CD4-positive, alpha-beta T cell (primary cell): ENCODE measurements around the gene ANKRD13A. TPM values are rescaled to one million over a fixed set of nuclear protein-coding genes. Genes with fewer than 3 reads are reported as not detected.

Experiments
- ATAC-seq: fragments of 200-7000 bp; cut with Tn5 transposase; one replicate; pipeline ENCODE4 v1.10.0; 2022; ENCODE audit warnings: mild to moderate bottlenecking; ENCODE audit not compliant: poor library complexity
- CTCF ChIA-PET: fragments of 350-600 bp; sonication (Branson Sonifier 250); formaldehyde crosslinking; loops from one replicate; lab custom pipeline; 2021; ENCODE audit warnings: antibody characterized with exemption, inconsistent platforms; lab: Charles Lee
- POLR2A ChIA-PET: fragments of 350-600 bp; sonication (Branson Sonifier 250); formaldehyde crosslinking; loops from one replicate; lab custom pipeline; 2021; ENCODE audit warnings: antibody characterized with exemption, inconsistent platforms; lab: Charles Lee
- DNase-seq, 14 experiments: peaks; one replicate each; pipeline ENCODE4 v3.0.0-alpha.2; 2013 to 2020; ENCODE audit warnings: mixed read lengths in 2 of 14
- H3K27ac ChIP-seq, 2 donors: one replicate each; pipeline versions ENCODE4 v1.5.1 to v1.7.0; 2013; ENCODE audit warnings: low read length in 2 of 2, low read depth in 1 of 2, mild to moderate bottlenecking in 1 of 2
- H3K27me3 ChIP-seq, 2 experiments: 1 replicate in 1 of 2; 2 replicates in 1 of 2; pipeline versions ENCODE4 v1.6.1 to v1.7.0; 2013; ENCODE audit warnings: low read length in 2 of 2, control low read depth in 1 of 2, mild to moderate bottlenecking in 1 of 2, moderate library complexity in 1 of 2; ENCODE audit not compliant: insufficient read depth in 2 of 2, control insufficient read depth in 1 of 2
- H3K36me3 ChIP-seq: one replicate; pipeline ENCODE4 v1.6.1; 2013; ENCODE audit warnings: low read length, control low read depth; ENCODE audit not compliant: insufficient read depth
- H3K4me1 ChIP-seq: one replicate; pipeline ENCODE4 v1.6.1; 2013; ENCODE audit warnings: low read length, control low read depth; ENCODE audit not compliant: insufficient read depth
- H3K4me3 ChIP-seq: one replicate; pipeline ENCODE4 v1.5.1; 2013; ENCODE audit warnings: mild to moderate bottlenecking, low read length, moderate library complexity
- H3K9me3 ChIP-seq, 2 experiments: 1 replicate in 1 of 2; 2 replicates in 1 of 2; pipeline versions ENCODE4 v1.6.1 to v1.7.0; 2013; ENCODE audit warnings: low read length in 2 of 2, mild to moderate bottlenecking in 2 of 2, control low read depth in 1 of 2, moderate library complexity in 1 of 2; ENCODE audit not compliant: control insufficient read depth in 1 of 2, insufficient read depth in 1 of 2
- H3K27ac Mint-ChIP-seq: one replicate; pipeline ENCODE4 v1.8.0; 2020; ENCODE audit warnings: mixed read lengths
- H3K27me3 Mint-ChIP-seq: one replicate; pipeline ENCODE4 v1.8.0; 2021; ENCODE audit warnings: mixed read lengths
- H3K36me3 Mint-ChIP-seq: one replicate; pipeline ENCODE4 v1.8.0; 2021; ENCODE audit warnings: low read depth, mixed read lengths
- H3K4me1 Mint-ChIP-seq: one replicate; pipeline ENCODE4 v1.8.0; 2021; ENCODE audit warnings: low read depth, mixed read lengths
- H3K4me3 Mint-ChIP-seq: one replicate; pipeline ENCODE4 v1.8.0; 2020; ENCODE audit warnings: mild to moderate bottlenecking, mixed read lengths
- H3K9me3 Mint-ChIP-seq: one replicate; pipeline ENCODE4 v1.8.0; 2020; ENCODE audit warnings: mixed read lengths
- intact Hi-C, 2 experiments: fragments of 100-400 bp; cut with DNase I in 1 of 2; cut with micrococcal nuclease in 1 of 2; formaldehyde crosslinking; loops; one replicate each; pipeline versions ENCODE4 v1.15.1 to v1.9.0; 2023 to 2025; cut with DNase I, micrococcal nuclease
- total RNA-seq, 174 experiments: library from RNA in 2 of 174; stranded (reverse) in 2 of 174; gene quantifications; one replicate each; pipeline ENCODE4 v1.2.3 and lab custom pipeline; 2021 to 2026
- TF ChIP-seq, protein P1 (sequence below): fragments of 200-600 bp; IDR thresholded peaks from one replicate; pipeline ENCODE4 v1.8.0; 2022; ENCODE audit warnings: antibody characterized with exemption, mild to moderate bottlenecking

ANKRD13A gene
- total RNA-seq, 2 experiments from 2014 or later, result 51.6 to 52.3 TPM

DNA sequence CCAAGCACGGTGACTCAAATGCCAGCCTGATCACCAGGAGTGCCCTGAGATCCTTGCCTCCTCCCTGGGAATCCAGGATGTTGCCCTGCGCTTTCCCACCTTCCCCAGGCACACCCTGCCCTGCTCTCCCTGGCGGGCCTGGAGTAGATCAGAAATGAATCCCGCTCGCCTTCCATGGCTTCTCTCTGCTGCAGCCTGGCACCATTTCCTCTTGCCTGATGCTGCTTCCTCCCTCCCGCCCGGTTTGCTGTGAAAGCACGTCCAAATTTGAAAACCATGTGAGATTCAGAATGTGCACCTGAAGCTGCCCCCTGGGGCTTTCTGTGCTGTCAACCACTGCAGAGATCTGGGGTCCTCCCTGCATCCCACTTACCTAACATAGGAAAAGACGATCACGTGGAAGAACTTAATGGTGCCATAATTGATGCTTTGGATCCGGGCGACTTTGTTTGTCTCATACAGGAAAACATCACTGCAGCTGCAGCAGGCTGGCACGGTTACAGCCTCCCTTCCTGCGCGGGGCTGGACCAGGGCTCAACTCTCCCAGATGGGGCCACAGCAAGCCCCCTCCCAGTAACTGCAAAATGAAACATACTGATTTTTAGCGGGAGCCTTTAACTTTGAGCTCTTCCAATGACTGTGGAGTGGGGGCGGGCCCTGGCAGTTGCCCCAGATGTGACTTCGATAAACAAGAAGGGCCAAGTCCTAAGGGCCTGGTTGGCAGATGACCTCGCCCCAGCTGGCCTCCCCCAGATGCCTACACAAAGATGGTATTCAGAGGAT lies 74.0 kb downstream of the ANKRD13A start:
- Mint-ChIP-seq H3K27ac (peak overlapping the region; percentile 54), H3K9me3 (no peaks in the 10 kb centered on the region), H3K4me1 (peaks cover 20% of the 10 kb centered on the region), H3K36me3 (no peaks in the 10 kb centered on the region), H3K27me3 (no peaks in the 10 kb centered on the region), H3K4me3 (peak overlapping the region; percentile 78)
- Histone ChIP-seq H3K27me3 (no peaks in the 10 kb centered on the region), H3K4me1 (peaks cover 20% of the 10 kb centered on the region), H3K9me3 (no peaks in the 10 kb centered on the region), H3K4me3 (peak overlapping the region; percentile 65), H3K36me3 (no peaks in the 10 kb centered on the region), H3K27ac (no peak overlapping the region)
- ChIA-PET POLR2A (interaction anchor here (0.8 to 1.3 kb wide), 3 partner anchors 17 to 207 kb away, joined by 3 to 4 read pairs (median 4); partner anchors contain the start of gene ATP2A2), CTCF (interaction anchor here (1.3 kb wide), 1 partner anchor 26 kb away, joined by 4 read pairs; no protein-coding TSS in a partner anchor)
- ATAC-seq (peak; percentile 72), DNase-seq (peak in 10 of 14 experiments; percentile 4 to 38 (median 24))
- TF ChIP-seq, protein P1, sequence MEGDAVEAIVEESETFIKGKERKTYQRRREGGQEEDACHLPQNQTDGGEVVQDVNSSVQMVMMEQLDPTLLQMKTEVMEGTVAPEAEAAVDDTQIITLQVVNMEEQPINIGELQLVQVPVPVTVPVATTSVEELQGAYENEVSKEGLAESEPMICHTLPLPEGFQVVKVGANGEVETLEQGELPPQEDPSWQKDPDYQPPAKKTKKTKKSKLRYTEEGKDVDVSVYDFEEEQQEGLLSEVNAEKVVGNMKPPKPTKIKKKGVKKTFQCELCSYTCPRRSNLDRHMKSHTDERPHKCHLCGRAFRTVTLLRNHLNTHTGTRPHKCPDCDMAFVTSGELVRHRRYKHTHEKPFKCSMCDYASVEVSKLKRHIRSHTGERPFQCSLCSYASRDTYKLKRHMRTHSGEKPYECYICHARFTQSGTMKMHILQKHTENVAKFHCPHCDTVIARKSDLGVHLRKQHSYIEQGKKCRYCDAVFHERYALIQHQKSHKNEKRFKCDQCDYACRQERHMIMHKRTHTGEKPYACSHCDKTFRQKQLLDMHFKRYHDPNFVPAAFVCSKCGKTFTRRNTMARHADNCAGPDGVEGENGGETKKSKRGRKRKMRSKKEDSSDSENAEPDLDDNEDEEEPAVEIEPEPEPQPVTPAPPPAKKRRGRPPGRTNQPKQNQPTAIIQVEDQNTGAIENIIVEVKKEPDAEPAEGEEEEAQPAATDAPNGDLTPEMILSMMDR, result no peak
- intact Hi-C loops, result no loop called here

DNA sequence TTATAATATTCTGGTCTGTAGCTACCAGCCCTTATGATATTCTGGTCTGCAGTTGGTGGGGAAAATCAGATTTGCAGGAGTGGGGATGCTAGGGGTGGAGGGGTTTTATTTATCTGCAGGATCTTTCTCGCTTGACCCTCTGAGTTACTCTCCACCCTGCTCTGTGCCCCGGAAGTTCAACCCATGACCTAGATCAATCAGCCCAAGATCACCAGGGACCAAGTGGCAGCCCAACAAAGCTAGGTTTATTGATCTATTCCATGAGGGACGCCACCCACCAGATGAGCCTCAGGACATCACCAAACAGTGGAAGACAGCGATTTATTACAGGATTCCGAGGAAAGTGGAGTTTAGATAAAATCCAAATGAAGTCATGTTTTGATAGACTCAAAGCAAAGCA lies 74.9 kb downstream of the ANKRD13A start:
- Histone ChIP-seq H3K27ac (peak overlapping the region in 1 of 2 donors; percentile 29), H3K4me1 (peaks cover 28% of the 10 kb centered on the region), H3K27me3 (no peaks in the 10 kb centered on the region), H3K36me3 (no peaks in the 10 kb centered on the region), H3K4me3 (no peak overlapping the region), H3K9me3 (no peaks in the 10 kb centered on the region)
- peaks cover 24% of the 10 kb centered on the region for H3K4me1 Mint-ChIP-seq
- TF ChIP-seq, protein P1, result no peak
- no peaks in the 10 kb centered on the region for H3K27me3 Mint-ChIP-seq
- intact Hi-C loops, result no loop called here
- DNase-seq (no peak), ATAC-seq (no peak)
- peak overlapping the region; percentile 54 for H3K27ac Mint-ChIP-seq
- ChIA-PET CTCF (interaction anchor here (1.3 kb wide), 1 partner anchor 26 kb away, joined by 4 read pairs; no protein-coding TSS in a partner anchor), POLR2A (interaction anchor here (0.9 to 1.3 kb wide), 2 partner anchors 16 to 76 kb away, joined by 4 read pairs; no protein-coding TSS in a partner anchor)
- H3K4me3 Mint-ChIP-seq, result no peak overlapping the region
- no peaks in the 10 kb centered on the region for H3K36me3 Mint-ChIP-seq
- no peaks in the 10 kb centered on the region for H3K9me3 Mint-ChIP-seq

DNA sequence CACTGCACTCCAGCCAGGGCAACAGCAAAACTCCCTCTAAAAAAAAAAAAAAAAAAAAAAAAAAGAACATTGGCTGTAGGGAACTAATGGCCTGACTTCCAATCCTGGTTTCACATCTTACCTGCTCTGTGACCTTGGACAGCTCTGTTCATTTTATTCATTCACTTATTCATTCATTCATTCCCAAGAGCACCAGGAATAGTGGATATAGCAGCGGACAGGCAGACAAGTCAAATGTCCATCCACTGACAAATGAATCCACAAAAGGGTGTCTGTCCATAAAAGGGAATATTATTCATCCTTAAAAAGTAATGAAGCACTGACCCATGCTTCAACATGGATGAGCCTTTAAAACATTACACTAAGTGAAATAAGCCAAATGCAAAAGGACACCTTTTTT lies 76.7 kb downstream of the ANKRD13A start:
- Mint-ChIP-seq H3K9me3 (peaks cover 3% of the 10 kb centered on the region), H3K27me3 (no peaks in the 10 kb centered on the region), H3K4me3 (no peak overlapping the region), H3K4me1 (peaks cover 38% of the 10 kb centered on the region), H3K36me3 (no peaks in the 10 kb centered on the region), H3K27ac (no peak overlapping the region)
- no peaks in the 10 kb centered on the region for H3K9me3 ChIP-seq
- H3K4me3 ChIP-seq, result no peak overlapping the region
- CTCF ChIA-PET, result interaction anchor here (0.7 kb wide), 1 partner anchor 1207 kb away, joined by 4 read pairs; no protein-coding TSS in a partner anchor
- no peak for ATAC-seq
- intact Hi-C loops, result no loop called here
- H3K36me3 ChIP-seq, result no peaks in the 10 kb centered on the region
- TF ChIP-seq, protein P1, result no peak
- no peak for DNase-seq
- H3K27ac ChIP-seq, result no peak overlapping the region
- no peaks in the 10 kb centered on the region for H3K27me3 ChIP-seq
- peaks cover 43% of the 10 kb centered on the region for H3K4me1 ChIP-seq
- POLR2A ChIA-PET, result no interaction called here
